Stimulated activated CD4-positive, alpha-beta T cell treated with anti-CD3 and anti-CD28 coated beads, Interleukin-12 subunit alpha, Interleukin-12 subunit beta, amount 100 ng/mL, for 48 hours (primary cell): ENCODE results near the gene COX18.

ENCODE experiments used
- DNase-seq, 3 donors: peaks; one replicate each; pipeline ENCODE4 v3.0.0-alpha.2; 2020; ENCODE audit warnings: low read depth in 2 of 3, low spot score in 1 of 3

COX18 gene

DNA sequence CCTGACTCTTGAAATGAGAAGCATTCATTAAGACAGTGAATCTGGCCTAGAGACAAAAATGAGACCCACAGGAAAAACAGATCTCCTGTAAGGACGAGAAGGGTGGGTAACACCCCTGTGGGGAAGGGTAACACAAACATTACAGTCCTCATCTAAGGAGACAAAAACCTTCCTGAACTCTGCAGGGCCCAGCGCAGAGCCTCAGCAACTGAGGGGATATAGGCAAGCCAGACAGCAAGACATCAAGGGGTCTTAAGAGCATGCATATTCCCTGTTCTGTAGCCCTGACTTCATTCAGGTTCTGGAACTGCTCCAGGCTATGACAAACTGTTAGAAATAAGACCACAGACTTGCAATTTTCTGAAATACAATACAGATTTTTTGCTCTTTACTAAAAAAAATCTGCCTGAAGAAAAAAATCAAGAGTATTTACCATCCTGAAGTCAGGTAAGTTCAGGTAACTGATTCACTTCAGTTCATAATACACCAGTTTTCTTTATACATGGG, 15.5 kb downstream of the COX18 start:
- DNase-seq, result no peak

DNA sequence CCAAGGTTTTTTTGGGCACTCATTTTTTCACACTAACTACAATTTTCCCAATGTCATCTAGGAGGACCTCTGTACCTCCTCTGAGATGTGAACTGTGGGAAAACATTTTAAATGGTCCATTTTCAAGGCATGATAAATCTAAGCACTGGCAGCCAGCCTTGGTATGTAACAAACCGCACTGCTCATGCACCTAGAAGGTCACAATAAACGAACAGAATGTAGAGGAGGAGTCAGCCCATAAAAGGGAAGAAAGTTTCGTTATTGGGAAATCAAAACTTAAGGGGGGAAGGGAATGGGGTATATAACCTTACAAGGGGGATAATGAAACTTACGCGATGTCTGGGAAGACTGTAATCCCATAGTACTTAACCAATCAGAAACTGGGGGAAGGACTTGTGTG, 16.4 kb downstream of the COX18 start:
- DNase-seq, result no peak

DNA sequence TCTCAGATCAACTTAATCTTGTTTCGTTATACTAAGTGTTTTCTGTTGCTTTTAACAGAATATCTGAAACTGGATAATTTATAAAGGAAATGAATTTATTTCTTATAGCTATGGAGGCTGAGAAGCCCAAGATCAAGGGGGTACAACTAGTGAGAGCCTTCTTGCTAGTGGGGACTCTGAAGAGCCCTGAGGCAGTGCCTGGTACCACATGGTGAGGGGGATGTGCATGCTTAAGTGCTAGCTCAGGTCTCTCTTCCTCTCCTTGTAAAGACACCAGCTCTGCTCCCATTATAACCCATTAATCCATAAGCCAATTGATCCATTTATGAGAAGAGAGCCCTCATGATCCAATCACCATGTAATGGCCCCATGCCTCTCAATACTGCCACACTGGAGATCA, 17.9 kb downstream of the COX18 start:
- no peak for DNase-seq

DNA sequence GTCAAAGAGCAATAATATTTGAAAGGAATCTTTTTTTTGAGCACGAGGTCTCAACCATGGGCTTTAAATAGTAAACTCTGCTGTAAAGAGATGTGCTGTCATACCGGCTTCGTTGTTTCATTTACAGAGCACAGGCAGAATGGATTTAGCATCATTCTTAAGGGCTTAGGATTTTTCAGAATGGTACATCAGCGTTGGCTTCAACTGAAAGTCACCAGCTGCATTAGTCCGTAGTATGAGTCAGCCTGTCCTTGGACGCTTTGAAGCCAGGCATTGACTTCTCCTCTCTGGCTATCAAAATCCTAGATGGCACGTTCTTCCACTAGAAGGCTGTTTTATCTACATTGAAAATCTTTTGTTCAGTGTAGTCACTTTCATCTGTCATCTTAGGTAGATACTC, 23.6 kb downstream of the COX18 start:
- no peak for DNase-seq

DNA sequence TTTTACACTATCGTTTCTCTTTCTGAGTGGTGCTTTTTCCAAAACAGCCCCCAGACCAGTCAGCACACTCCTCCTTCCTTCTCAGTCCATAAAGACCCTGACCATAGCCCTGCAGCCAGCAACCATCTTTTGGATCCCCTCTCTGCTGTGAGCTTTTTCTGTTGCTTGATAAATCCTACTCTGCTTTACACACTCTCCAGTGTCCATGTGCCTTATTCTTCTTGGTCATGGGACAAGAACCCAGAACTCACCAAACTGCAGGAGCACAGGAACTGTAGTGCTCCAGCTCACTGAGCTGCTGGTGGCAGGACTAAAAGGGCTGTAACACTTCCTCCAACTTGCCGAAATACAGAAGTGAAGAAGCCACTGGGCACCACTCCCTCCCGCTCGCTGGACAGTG, 32.5 kb downstream of the COX18 start:
- DNase-seq, result no peak

DNA sequence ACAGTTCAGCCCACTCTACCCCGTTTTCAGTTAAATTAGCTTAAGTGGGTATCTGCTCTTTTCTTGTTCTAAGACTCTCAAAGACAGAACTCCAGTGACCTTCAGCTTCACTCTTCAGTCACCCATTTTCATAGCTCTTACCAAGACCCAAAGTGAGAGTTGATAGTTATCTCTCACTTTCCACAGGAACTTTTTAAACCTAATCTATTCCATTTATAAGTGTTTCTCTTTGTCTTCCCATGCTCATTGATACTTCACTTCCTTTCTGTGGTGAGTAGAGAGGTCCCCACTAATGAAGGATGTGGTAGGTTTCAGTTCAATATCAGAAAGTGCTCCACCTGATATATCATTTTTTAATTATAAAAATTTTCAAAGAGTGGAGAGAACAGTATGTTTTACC, 33.4 kb downstream of the COX18 start:
- no peak for DNase-seq

DNA sequence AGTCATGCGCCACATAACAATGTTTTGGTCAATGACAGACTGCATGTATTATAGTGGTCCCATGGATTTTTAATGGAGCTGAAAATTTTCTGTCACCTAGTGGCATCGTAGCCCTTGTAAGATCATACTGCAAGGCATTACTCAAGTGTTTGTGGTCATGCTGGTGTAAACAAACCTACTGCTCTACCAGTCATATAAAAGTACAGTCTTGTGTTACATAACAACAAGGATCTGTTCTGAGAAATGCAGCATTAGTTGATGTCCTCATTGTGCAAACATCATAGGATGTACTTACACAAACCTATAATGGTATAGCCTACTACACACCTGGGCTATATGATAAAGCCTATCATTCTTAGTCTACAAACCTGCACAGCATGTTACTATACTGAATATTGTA, 34.6 kb downstream of the COX18 start:
- DNase-seq, result no peak

DNA sequence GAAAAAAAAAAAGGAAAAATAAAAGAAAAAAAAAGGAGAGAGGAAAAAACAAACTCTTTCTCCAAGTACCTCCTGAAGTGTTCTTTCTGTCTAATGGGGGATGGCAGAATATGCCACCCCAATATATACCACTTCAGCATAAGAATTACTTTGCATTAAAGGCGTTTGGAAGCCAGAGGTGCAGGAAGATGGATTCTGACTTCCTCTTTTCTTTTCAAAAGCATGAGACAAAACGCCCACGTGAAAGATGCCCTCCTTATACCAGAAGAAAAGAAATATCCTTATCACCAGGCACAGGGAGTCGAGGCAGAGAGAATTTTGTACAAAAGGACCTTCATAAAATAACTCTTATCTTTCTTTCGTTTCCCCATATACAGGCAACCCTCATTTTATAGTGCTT, 40.9 kb downstream of the COX18 start:
- no peak for DNase-seq

DNA sequence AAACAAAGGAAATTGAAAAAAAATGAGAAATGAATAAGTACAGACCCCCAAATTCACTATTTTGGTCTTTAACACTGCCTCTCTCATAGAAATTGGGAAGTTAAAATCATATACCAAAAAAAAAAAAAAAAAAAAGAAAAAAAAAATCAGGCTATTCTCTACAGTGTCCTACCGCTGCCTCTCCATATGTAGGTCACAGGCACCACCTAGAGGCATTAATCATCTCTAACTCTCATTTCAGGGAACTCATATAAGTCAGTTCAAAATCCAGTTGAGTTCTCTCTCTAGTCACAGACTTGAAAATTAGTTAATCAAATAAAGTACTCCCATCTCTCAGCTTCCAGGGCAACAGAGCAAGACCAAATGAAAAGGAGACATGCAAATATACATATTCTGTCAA, 47.9 kb downstream of the COX18 start:
- DNase-seq, result no peak

DNA sequence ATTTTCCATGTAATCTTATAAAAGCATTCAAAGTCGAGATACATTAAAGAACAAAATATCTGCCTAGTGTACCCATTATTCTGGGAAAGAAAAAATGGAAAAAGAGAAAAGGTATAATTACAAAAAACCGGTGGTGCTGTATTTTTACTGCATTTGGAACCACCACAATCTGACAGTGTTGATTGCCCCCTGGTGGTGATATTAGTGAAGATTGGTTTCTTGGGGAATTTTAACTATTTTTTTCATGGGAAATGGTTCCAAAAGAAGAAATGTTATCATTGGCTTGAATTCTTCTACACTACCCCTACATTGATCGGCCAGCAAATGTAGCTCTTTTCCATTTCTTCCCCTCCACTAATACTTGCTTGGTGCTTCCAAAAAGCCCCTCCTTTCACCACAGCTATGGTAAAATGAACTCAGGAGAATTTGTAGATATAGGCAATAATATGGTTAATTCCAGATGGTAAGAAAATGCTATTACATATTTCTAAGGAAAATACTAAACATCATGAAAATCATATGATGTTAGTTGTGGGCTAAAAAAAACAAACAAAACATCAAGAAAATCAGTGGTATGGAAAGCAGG, 50.0 kb downstream of the COX18 start:
- DNase-seq, result peak in 1 of 3 donors; percentile 43

DNA sequence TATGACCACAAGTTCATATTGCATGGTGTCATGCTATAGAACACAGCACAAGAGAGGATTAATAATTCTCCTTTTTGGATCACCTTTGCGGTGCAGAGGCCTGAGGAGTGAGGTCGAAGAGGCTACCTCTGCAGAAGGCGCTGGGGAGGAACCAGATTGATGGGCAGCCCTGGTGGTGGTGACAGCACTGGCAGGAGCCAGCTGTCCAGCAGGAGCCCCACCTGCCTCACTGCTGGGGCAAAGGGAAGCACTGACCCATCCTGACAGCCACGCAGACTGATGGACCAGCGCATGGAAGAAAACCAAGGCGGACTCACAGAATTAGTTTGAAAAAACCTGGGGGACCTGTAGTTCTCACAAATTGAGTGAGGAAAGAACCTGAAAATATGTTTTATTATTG, 50.9 kb downstream of the COX18 start:
- DNase-seq, result no peak

DNA sequence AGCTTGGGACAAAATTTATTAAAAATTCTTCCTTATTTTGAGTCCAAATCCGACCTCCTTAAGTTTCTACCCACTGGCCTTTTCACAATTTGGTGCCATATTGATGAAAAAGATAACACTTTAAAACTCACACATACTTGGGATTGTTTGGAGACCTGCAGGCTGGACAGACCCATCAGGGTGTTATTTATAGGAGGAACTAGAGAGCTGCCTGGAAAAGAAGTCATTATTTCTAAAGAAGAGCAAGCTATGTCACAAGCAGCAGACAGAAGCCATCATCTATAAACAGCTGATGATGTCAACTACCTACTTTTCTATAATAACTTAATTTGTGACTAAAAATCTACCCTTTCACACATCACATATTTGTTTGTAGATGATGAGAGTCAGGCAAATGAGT, 56.2 kb downstream of the COX18 start:
- no peak for DNase-seq

DNA sequence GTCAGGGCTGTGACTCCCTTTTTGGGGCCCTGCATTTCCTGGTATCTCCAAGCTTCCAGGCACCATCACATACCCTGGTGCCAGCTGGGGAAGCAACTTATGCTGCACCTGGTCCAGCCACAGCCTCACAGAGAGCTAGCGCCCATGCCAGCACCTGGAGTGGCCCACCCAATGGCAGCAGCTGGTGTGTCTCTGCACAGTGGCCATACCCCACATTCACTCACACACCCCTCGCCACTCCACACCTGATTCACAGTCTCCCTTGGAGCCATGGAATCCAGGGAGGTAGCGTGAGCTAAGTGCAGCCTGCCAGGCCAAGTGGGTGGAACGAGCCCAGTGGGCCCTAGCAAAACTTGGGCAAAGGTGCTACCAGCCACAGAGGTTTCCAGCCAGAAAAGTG, 56.8 kb downstream of the COX18 start:
- no peak for DNase-seq

DNA sequence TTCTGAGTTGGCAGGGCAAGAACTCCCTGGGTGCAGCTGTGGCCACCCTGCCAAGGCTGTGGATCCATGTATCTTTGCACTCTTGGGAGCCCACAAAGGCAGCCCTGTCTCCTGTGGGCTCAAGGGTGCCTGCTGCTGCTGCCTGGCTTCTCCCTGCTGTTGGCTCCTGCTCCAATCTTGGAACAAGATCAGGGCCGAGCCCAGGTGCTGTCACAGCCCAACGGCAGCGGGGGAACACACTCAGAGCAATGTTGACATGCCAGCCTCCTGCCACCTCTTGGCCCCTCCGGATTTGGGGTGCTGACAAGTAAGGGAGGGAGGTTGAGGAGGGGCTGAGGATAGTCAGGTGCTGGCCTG, 57.9 kb downstream of the COX18 start:
- DNase-seq, result no peak

DNA sequence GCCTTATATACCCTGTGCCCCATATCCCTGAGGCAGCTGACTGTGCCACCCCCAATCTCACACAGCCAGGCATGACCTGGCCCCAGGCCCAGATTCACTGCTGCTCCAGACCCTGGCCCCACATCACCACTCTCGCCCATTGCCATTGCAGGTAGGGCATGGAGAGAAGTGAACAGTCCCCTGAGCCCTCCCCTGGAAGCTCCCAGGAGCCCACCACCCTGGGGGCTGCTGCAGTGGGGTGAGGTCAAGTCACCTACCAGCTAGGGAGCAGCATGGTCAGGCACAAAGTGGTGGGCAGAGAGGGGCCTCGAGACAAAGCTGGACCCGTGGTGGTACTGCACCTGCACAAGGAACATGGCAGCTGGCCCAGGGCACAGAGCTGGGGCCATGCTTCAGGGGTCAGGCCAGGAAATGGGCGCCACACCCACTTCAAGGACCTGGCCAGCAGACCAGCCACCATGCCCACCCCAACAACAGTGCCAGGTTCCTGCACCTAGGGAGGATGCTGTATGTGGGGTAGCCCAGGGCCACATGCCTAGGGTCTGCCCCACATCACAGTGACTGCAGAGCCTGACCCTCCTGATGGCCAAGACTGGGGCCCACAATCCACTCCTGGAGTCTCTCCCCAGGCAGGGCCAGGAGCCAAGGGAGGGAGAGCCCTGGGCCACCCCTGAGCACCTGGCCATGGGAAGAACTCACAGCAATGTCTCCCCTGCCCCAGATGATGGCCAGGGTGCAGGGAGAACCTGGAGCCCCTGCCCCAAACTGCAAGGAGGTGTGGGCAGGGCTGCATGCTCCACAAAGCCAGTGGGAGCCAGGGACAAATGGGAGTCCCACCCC, 58.5 kb downstream of the COX18 start:
- DNase-seq, result no peak

DNA sequence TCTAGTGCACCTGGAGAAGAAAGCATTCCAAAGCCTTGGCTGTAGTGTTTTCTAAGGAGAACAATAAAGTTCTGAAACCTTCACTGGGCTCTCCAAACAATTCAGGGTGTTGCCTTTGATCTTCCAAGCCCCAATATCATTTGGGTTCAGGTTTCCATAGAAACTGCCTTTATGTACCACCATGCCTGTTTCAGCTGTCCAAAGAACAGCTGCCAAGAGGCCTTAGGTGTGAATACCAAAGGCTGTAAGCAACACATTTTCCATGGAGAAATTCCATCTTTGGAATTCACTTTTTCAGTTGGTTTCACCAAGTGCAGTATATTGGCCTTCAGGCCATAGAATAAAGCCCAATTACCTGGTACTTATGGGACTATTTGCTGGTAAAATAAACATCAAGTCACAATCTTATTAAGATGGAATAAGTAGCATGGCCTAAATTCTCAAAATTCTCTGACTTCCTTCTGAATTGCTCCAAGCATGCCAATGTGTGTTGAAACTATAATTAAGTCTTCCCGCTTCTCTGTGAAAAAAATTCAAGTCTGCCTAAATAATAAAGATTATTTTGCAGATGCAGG, 61.9 kb downstream of the COX18 start:
- no peak for DNase-seq

DNA sequence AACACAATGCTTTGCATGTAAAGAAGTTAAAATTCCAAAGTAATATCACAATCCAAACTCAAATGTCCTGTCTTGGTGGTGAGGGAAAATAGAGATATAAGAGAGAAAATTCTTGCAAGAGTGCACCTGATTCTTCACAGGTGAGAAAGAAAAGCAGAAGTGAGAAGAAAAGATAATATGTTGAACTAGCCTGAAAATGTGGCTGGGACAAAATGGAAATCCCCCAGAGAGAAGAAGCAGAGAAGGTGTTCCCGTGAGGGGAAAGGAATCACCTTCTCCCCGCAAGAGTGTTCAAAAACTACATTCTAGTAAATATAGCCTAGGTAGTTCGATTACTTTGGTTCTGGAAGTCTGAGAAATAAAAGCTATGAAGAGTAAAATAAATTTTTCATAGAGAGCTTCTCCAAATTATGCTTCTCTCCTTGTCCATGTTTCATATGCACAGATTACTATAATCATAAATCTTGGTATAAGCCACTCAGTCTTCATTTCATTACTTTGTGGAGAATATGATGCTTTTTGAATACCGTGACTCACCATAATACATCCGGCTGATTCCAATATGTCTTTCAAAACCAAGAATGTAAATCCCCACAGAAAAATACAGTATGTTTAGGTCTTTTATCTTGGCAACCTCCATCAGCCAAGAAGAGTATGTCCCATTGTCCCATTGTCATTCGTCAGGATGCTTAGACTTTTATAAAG, 63.1 kb downstream of the COX18 start:
- no peak for DNase-seq

DNA sequence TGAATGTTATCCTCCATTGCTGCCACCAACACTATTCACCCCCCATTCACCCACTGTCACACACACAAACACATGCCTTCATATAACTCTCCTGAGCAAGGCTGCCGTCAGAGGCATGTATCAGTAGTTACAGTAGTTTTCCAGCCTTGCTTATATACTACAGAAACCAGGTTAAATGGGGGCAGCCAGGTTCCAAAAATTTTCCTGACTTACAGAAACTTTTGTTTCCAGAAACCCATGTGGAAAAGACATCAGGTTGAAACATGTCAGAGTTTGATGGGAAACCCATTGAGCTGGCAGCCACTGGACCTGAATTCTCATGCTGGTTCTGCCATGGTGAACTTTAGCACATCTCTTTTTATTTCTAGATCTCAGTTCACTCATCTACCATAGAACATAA, 64.0 kb downstream of the COX18 start:
- DNase-seq, result no peak
